Panc1 (cell line): Measurements from ENCODE around the gene POLR2A.

Source experiments
- CTCF ChIP-seq: fragments of 450-650 bp; IDR thresholded peaks from 2 replicates; pipeline ENCODE4 v1.5.1; 2017; ENCODE audit warnings: mild to moderate bottlenecking
- POLR2AphosphoS5 ChIP-seq: IDR thresholded peaks from 2 replicates; pipeline ENCODE4 v1.6.1; 2012; ENCODE audit warnings: mild to moderate bottlenecking, low read depth, low read length, moderate library complexity
- REST ChIP-seq, 2 experiments: IDR thresholded peaks; 2 replicates each; pipeline ENCODE4 v1.6.1; 2011 to 2012; ENCODE audit warnings: low read depth in 2 of 2, control low read depth in 1 of 2, low read length in 1 of 2, mild to moderate bottlenecking in 1 of 2, moderate library complexity in 1 of 2; ENCODE audit not compliant: insufficient read depth in 1 of 2
- SIN3A ChIP-seq: IDR thresholded peaks from 2 replicates; pipeline ENCODE4 v1.6.1; 2012; ENCODE audit warnings: low read depth, mild to moderate bottlenecking, low read length, moderate library complexity, borderline replicate concordance; ENCODE audit not compliant: insufficient read depth
- TCF7L2 ChIP-seq: IDR thresholded peaks from 2 replicates; pipeline ENCODE4 v1.6.1; 2011; ENCODE audit warnings: mild to moderate bottlenecking, low read depth, low read length, inconsistent platforms

GRCh38 chr17:7460850-7461660 lies 23.1 kb upstream of the POLR2A start:
- no peak for TF ChIP-seq CTCF
- no peak for TF ChIP-seq REST (IDR thresholded peaks at IDR 0.05; ENCODE audit: insufficient read depth in 1 of 2, low read depth in 2 of 2, low read length in 1 of 2)
- TF ChIP-seq POLR2AphosphoS5 = no peak
- TF ChIP-seq TCF7L2 = no peak
- TF ChIP-seq SIN3A = no peak
